Lower lobe of right lung (tissue), 2 donors: Measurements from ENCODE around the gene OSBPL9. TPM values are rescaled to one million over a fixed set of nuclear protein-coding genes. Genes with fewer than 3 reads are reported as not detected.

Source experiments
- ATAC-seq, 2 donors: fragments of 200-7000 bp; cut with Tn5 transposase; one replicate each; pipeline ENCODE4 v1.9.1; 2020 to 2022; ENCODE audit warnings: mild to moderate bottlenecking in 2 of 2, moderate library complexity in 2 of 2
- DNase-seq: peaks from one replicate; pipeline ENCODE4 v3.0.0-alpha.2; 2020
- H3K27ac ChIP-seq: fragments of 200-600 bp; one replicate; pipeline ENCODE4 v1.8.0; 2022
- H3K27me3 ChIP-seq: fragments of 200-600 bp; one replicate; pipeline ENCODE4 v1.8.0; 2022; ENCODE audit warnings: low read depth
- H3K36me3 ChIP-seq: fragments of 200-600 bp; one replicate; pipeline ENCODE4 v1.8.0; 2022; ENCODE audit warnings: mild to moderate bottlenecking
- H3K4me1 ChIP-seq: fragments of 200-600 bp; one replicate; pipeline ENCODE4 v1.8.0; 2022
- H3K4me3 ChIP-seq: fragments of 200-600 bp; one replicate; pipeline ENCODE4 v1.8.0; 2022; ENCODE audit warnings: mild to moderate bottlenecking
- H3K9me3 ChIP-seq: fragments of 200-600 bp; one replicate; pipeline ENCODE4 v1.8.0; 2022
- intact Hi-C: fragments of 100-400 bp; cut with DNase I; formaldehyde crosslinking; loops from one replicate; pipeline ENCODE4 v1.11.0; 2022
- total RNA-seq: library from RNA; stranded (reverse); fragmentation: NEBNext Ultra II Directional; extraction: Animal tissue kit (Norgen Biotek cat#: 25700); gene quantifications from one replicate; pipeline ENCODE4 v1.2.1, GENCODE V29; 2021
- TF ChIP-seq, protein P1 (sequence below): fragments of 200-600 bp; IDR thresholded peaks from one replicate; pipeline ENCODE4 v1.8.0; 2022; ENCODE audit warnings: antibody characterized with exemption, mild to moderate bottlenecking
- donor health status: DM: no; HTN: yes; CAD: no; lungs with severe emphysema.

Gene OSBPL9
- total RNA-seq, 1 donor from 2014 or later = 65.4 TPM

DNA sequence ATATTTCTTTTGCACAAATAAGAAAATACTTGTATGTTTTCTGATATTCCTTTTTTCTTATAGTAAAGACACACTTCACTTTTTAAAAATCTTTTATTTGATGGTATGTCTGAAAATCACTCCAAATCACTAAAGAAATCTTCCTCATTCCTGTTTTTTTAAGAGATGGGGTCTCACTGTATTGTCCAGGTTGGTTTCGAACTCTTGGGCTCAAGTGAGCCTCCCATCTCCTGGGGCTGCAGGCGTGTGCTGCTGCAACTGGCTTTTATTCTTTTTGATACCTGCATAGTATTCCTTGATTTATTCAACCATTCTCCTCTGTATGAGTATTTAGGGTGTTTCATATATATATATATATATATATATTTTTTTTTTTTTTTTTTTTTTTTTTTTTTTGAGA, 88.1 kb downstream of the OSBPL9 start:
- no peaks in the 10 kb centered on the region for H3K36me3 ChIP-seq
- ATAC-seq = no peak
- TF ChIP-seq, protein P1, sequence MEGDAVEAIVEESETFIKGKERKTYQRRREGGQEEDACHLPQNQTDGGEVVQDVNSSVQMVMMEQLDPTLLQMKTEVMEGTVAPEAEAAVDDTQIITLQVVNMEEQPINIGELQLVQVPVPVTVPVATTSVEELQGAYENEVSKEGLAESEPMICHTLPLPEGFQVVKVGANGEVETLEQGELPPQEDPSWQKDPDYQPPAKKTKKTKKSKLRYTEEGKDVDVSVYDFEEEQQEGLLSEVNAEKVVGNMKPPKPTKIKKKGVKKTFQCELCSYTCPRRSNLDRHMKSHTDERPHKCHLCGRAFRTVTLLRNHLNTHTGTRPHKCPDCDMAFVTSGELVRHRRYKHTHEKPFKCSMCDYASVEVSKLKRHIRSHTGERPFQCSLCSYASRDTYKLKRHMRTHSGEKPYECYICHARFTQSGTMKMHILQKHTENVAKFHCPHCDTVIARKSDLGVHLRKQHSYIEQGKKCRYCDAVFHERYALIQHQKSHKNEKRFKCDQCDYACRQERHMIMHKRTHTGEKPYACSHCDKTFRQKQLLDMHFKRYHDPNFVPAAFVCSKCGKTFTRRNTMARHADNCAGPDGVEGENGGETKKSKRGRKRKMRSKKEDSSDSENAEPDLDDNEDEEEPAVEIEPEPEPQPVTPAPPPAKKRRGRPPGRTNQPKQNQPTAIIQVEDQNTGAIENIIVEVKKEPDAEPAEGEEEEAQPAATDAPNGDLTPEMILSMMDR = no peak
- no peak for DNase-seq
- H3K4me1 ChIP-seq = no peaks in the 10 kb centered on the region
- H3K27me3 ChIP-seq = no peaks in the 10 kb centered on the region
- no peaks in the 10 kb centered on the region for H3K9me3 ChIP-seq
- H3K27ac ChIP-seq = no peak overlapping the region
- no peak overlapping the region for H3K4me3 ChIP-seq
- intact Hi-C loops = no loop called here

DNA sequence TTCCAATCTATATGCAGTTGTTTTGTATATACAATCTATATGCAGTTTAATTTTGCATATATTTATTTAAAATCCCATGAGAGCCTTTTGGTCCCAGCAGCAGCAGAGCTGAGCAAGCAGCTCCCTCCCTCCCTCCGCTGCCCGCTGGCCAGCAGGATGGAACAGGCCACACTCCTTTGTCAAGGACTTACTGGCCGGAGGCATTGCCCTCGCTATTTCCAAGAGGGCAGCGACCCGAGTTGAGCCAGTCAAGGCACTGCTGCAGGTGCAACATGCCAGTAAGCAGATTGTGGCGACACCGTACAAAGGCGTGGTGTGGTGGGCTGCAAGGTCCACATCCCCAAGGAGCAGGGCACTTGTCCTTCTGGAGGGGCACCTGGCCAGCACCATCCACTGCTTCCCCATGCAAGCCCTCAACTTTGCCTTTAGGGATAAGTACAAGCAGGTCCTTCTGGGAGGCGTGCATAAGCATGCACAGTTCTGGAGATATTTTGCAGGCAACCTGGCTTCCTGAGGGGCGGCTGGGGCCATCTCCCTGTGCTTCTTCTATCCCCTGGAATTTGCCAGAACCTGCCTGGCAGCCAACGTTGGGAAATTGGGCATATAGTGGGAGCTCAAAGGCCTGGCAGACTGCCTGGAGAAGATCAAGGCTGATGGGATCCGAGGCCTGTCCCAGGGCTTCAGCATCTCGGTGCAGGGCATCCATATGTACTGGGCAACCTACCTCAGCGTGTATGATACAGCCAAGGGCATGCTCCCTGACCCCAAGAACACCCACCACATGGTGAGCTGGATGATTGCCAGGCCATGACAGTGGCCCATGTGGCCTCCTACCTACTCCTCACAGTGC, 92.2 kb downstream of the OSBPL9 start:
- TF ChIP-seq, protein P1 = no peak
- H3K27me3 ChIP-seq = no peaks in the 10 kb centered on the region
- H3K4me3 ChIP-seq = no peak overlapping the region
- intact Hi-C loops = no loop called here
- H3K27ac ChIP-seq = no peak overlapping the region
- no peak for ATAC-seq
- no peaks in the 10 kb centered on the region for H3K9me3 ChIP-seq
- no peaks in the 10 kb centered on the region for H3K4me1 ChIP-seq
- H3K36me3 ChIP-seq = no peaks in the 10 kb centered on the region
- no peak for DNase-seq

DNA sequence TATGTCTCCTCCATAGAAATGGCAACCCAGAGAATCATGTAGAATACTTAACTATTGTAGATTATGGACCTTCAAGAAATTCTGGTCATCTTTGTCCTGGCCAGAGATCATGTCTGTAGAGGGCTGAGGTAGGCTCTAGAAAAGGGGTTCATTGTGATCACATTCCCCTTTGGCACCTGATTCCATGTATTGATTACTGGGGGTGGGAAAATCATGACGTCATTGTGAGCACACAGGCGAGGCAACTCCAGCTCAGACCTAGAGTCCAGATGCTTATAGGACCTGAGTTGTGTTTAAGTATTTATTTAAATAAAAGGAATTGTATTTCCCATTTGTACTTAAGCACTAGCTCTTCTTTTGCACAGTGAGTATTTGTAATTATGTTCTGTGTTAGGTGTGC, 93.1 kb downstream of the OSBPL9 start:
- Histone ChIP-seq H3K4me3 (no peak overlapping the region), H3K4me1 (no peaks in the 10 kb centered on the region), H3K27me3 (no peaks in the 10 kb centered on the region), H3K9me3 (no peaks in the 10 kb centered on the region), H3K27ac (no peak overlapping the region), H3K36me3 (no peaks in the 10 kb centered on the region)
- intact Hi-C loops = no loop called here
- ATAC-seq (no peak), DNase-seq (no peak)
- TF ChIP-seq, protein P1 = no peak

DNA sequence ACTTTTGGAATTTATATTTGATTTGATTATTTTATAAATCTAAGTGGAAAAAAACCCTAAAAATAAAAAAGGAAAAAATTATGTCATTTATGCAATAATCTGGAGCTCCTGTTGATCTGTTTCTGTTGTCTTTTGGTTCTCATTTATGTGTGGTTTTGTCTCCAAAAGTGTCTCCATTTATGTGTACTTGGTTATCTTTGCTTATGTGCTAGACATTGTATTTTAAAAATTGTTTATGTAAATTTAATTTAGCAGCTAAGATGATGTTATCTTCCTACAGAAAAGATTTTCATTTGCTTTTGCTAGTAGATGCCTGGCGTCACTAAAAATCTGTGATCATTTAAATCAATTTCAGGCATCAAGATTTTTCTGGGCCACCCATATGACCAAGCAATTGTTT, 95.7 kb downstream of the OSBPL9 start:
- Histone ChIP-seq H3K27ac (no peak overlapping the region), H3K4me3 (no peak overlapping the region), H3K36me3 (no peaks in the 10 kb centered on the region), H3K27me3 (no peaks in the 10 kb centered on the region), H3K9me3 (no peaks in the 10 kb centered on the region), H3K4me1 (no peaks in the 10 kb centered on the region)
- DNase-seq (no peak), ATAC-seq (no peak)
- intact Hi-C loops = no loop called here
- TF ChIP-seq, protein P1 = no peak

DNA sequence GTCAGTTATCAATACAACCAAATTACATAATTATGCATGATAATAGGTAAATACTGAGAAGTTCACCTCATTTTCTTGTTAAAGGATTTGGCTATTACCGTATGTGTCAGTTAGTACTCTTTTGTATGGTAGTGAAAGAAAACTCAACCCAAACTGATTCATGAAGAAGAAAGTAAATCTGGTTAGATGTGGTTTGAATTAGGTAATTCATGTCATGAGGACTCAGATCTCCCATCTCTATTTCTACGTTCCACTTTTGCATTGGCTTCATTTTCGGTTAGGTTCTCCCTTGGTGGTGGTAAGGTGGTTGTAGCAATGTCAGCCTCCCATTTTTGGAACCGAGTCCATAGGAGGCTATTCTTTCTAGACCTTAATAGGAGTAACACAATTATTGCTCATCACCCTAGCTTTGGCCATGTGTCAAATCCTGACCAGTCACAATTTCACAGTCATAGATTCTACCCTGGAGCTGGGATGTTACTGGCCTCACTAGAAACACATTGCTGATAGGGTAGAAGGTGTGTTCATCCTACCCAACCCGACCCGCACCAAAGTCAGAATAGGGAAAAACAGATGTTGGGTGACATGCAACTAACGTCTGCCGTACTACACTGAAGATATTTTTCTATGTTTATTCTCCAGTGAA, 97.6 kb downstream of the OSBPL9 start:
- TF ChIP-seq, protein P1 = no peak
- Histone ChIP-seq H3K27ac (no peak overlapping the region), H3K4me3 (no peak overlapping the region), H3K4me1 (no peaks in the 10 kb centered on the region), H3K36me3 (no peaks in the 10 kb centered on the region), H3K9me3 (no peaks in the 10 kb centered on the region), H3K27me3 (no peaks in the 10 kb centered on the region)
- intact Hi-C loops = no loop called here
- ATAC-seq (no peak), DNase-seq (no peak)
